NCI-H2227 (cell line): ENCODE data around the gene PAEP.

Experiments used
- DNase-seq: peaks from one replicate; lab custom pipeline; 2025; ENCODE audit not compliant: unreplicated experiment; lab: John Stamatoyannopoulos, UW

Gene PAEP

GRCh38 chr9:135612981-135613910 lies 51.7 kb downstream of the PAEP start:
- DNase-seq, result no peak

GRCh38 chr9:135613946-135614805 lies 52.6 kb downstream of the PAEP start:
- no peak for DNase-seq

GRCh38 chr9:135614821-135615665 lies 53.5 kb downstream of the PAEP start:
- no peak for DNase-seq

GRCh38 chr9:135615666-135616618 lies 54.4 kb downstream of the PAEP start:
- no peak for DNase-seq
